Body of pancreas (tissue), 4 donors: Measurements from ENCODE around the gene HSF2. TPM values are rescaled to one million over a fixed set of nuclear protein-coding genes. Genes with fewer than 3 reads are reported as not detected.

ENCODE experiments used
- ATAC-seq: fragments of 150-250 bp; one replicate; pipeline ENCODE4 v1.9.1; 2016
- DNase-seq, 4 donors: peaks; one replicate each; pipeline ENCODE4 v3.0.0-alpha.2; 2019
- H3K27ac ChIP-seq, 4 donors: fragments of 200-600 bp; sonication (generic); 1 replicate in 3 of 4; 2 replicates in 1 of 4; pipeline versions ENCODE4 v1.5.1 to v1.6.1; 2016 to 2019; ENCODE audit warnings: mild to moderate bottlenecking in 1 of 4, mixed read lengths in 1 of 4, moderate library complexity in 1 of 4
- H3K27me3 ChIP-seq, 2 donors: fragments of 200-600 bp; sonication (generic); one replicate each; pipeline ENCODE4 v1.6.0; 2016; ENCODE audit warnings: mild to moderate bottlenecking in 1 of 2
- H3K36me3 ChIP-seq, 2 donors: fragments of 200-600 bp; sonication (generic); replicated peaks in 1 of 2; 2 replicates each; pipeline ENCODE4 v1.5.1; 2016; ENCODE audit warnings: low read depth in 2 of 2; ENCODE audit not compliant: insufficient read depth in 1 of 2
- H3K4me1 ChIP-seq: fragments of 200-600 bp; sonication (generic); one replicate; pipeline ENCODE4 v1.6.0; 2016
- H3K4me3 ChIP-seq, 2 donors: fragments of 200-600 bp; sonication (generic); 1 replicate in 1 of 2; 2 replicates in 1 of 2; pipeline ENCODE4 v1.5.1; 2016 to 2019
- H3K9me3 ChIP-seq, 3 donors: fragments of 200-600 bp; sonication (generic); 1 replicate in 2 of 3; 2 replicates in 1 of 3; pipeline ENCODE4 v1.5.1; 2016
- POLR2A ChIP-seq, 3 donors: fragments of 450-650 bp; IDR thresholded peaks; one replicate each; pipeline ENCODE4 v1.6.1; 2016; ENCODE audit warnings: antibody characterized with exemption in 3 of 3, mild to moderate bottlenecking in 2 of 3
- WGBS, 2 donors: methylation state at CpG; one replicate each; pipeline ENCODE4 v1.1.5; 2017; 5-methylcytosine and 5-hydroxymethylcytosine counted together
- intact Hi-C: fragments of 100-400 bp; cut with DNase I; formaldehyde crosslinking; loops from one replicate; pipeline ENCODE4 v1.15.1; 2023
- total RNA-seq, 2 donors: library from RNA; depleted of rRNA; stranded (reverse); fragments of >200 nt; gene quantifications; one replicate each; pipeline ENCODE4 v1.1.0, GENCODE V29; 2016
- TF ChIP-seq, protein P1 (sequence below), 7 experiments: fragments of 450-650 bp in 4 of 7; fragments of 200-600 bp in 3 of 7; sonication (generic) in 3 of 7; IDR thresholded peaks; one replicate each; pipeline ENCODE4 v1.5.1; 2016 to 2019; ENCODE audit warnings: antibody characterized with exemption in 7 of 7

The HSF2 gene
- total RNA-seq, 2 donors from 2014 or later: 3.3 to 7.8 TPM

DNA sequence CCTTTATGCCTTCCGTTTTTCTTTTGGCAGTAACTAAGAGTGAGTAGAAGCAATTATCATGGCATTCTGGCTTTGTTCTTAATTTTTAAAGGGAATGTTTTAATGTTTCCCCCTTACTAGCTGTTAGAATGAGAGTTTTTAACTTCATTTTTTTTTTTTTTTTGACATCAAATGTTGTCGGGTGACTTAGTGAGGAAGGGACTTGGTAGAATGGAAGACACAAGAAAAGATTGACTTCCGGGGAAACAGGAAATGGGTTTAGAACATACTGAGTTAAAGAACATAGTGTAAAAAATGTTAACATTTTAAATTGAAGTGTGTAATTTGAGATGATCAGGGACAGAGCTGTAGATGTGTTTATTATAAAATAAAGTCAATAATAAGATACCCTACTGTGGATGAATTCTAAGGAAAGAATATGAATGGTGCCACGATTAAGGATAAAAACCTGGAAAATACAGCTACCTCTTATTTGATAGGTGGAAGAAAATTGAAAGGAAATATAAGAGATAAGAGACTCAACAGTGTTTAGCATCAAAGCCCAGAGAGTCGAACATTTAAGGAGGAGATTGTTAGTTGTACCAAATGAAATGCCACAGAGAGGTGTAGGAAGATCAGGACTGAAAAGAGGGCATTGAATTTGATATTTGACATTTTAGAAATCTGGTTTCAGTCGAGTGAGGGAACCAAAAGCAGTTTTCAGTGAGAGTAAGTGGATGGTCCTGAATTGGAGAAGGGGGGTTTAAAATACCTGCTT is 9.4 kb downstream of the HSF2 start:
- Histone ChIP-seq H3K27me3 (no peaks in the 10 kb centered on the region), H3K27ac (no peak overlapping the region), H3K4me1 (no peaks in the 10 kb centered on the region), H3K36me3 (no peaks in the 10 kb centered on the region), H3K4me3 (no peak overlapping the region), H3K9me3 (no peaks in the 10 kb centered on the region)
- no peak for DNase-seq
- WGBS, 2 donors: 62 to 69% methylated on average over 6 of the region's 6 CpGs
- TF ChIP-seq, protein P1, sequence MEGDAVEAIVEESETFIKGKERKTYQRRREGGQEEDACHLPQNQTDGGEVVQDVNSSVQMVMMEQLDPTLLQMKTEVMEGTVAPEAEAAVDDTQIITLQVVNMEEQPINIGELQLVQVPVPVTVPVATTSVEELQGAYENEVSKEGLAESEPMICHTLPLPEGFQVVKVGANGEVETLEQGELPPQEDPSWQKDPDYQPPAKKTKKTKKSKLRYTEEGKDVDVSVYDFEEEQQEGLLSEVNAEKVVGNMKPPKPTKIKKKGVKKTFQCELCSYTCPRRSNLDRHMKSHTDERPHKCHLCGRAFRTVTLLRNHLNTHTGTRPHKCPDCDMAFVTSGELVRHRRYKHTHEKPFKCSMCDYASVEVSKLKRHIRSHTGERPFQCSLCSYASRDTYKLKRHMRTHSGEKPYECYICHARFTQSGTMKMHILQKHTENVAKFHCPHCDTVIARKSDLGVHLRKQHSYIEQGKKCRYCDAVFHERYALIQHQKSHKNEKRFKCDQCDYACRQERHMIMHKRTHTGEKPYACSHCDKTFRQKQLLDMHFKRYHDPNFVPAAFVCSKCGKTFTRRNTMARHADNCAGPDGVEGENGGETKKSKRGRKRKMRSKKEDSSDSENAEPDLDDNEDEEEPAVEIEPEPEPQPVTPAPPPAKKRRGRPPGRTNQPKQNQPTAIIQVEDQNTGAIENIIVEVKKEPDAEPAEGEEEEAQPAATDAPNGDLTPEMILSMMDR (IDR thresholded peaks at IDR 0.05): no peak
- intact Hi-C loops: no loop called here
- no peak for ATAC-seq

DNA sequence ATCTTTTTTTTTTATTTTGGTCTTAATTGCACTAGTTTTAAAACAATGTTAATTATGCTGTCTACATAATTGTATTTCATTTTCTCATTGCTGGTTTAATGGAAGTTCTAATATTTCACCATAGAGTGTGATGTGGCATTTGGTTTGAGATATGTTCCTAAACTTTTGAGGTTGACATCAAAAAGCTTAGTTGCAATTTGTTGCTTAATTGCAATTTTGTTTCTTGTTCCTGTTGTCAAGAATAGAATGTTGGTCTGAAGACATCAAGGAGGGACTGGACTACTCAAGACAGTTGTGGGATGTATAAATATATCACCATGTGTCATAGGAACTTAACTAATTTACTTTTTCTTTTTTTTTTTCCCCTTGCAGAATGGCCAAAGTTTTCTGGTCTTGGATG is 12.5 kb downstream of the HSF2 start:
- Histone ChIP-seq H3K36me3 (no peaks in the 10 kb centered on the region), H3K27ac (no peak overlapping the region), H3K4me1 (no peaks in the 10 kb centered on the region), H3K27me3 (no peaks in the 10 kb centered on the region), H3K4me3 (no peak overlapping the region), H3K9me3 (no peaks in the 10 kb centered on the region)
- DNase-seq: no peak
- no peak for ATAC-seq
- TF ChIP-seq, protein P1 (IDR thresholded peaks at IDR 0.05): no peak
- no peak for TF ChIP-seq POLR2A (IDR thresholded peaks at IDR 0.05)
- intact Hi-C loops: no loop called here

DNA sequence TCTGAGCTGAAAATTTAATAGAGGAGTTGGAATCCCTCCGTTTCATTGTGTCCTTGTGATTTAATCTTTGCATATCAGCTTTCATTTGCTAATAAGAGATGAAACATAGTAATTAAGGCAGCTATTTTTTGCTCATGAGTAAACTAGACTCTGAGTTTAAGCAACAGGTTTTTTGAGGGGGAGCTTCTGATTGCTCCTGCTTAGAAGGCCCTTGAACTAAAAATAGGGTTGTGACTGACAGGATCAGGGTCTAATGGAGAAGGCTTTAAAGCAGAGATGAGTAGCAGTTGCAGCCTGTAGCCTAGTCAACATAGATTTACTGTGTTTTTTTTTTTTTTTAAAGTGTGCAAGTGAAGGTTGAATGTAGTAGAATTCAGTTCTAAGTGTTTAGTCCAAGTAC is 17.4 kb downstream of the HSF2 start:
- no peak overlapping the region for H3K27ac ChIP-seq
- no peaks in the 10 kb centered on the region for H3K9me3 ChIP-seq
- intact Hi-C loops: no loop called here
- no peaks in the 10 kb centered on the region for H3K4me1 ChIP-seq
- H3K36me3 ChIP-seq: no peaks in the 10 kb centered on the region
- DNase-seq: no peak
- TF ChIP-seq POLR2A (IDR thresholded peaks at IDR 0.05): no peak
- TF ChIP-seq, protein P1 (IDR thresholded peaks at IDR 0.05): no peak
- no peak overlapping the region for H3K4me3 ChIP-seq
- ATAC-seq: no peak
- 43 to 57% methylated on average over 1 of the region's 1 CpG for WGBS, 2 donors
- no peaks in the 10 kb centered on the region for H3K27me3 ChIP-seq

DNA sequence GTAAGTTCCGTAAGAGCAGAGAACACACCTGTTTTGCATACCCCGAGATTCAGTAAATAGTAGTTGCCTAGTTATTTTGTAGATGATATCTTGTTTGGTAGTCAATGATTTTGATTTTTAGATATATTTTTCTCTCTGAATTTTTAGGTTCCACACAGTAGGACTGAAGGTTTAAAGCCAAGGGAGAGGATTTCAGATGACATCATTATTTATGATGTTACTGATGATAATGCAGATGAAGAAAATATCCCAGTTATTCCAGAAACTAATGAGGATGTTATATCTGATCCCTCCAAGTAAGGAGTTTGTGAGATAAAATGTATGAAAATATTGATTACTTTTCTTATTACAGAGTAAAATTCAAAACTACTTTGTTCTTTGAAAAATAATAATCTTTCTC is 22.6 kb downstream of the HSF2 start:
- H3K4me1 ChIP-seq: no peaks in the 10 kb centered on the region
- no peak overlapping the region for H3K4me3 ChIP-seq
- intact Hi-C loops: no loop called here
- H3K27me3 ChIP-seq: no peaks in the 10 kb centered on the region
- TF ChIP-seq POLR2A (IDR thresholded peaks at IDR 0.05): no peak
- TF ChIP-seq, protein P1 (IDR thresholded peaks at IDR 0.05): no peak
- 87 to 97% methylated on average over 2 of the region's 2 CpGs for WGBS, 2 donors
- H3K27ac ChIP-seq: no peak overlapping the region
- ATAC-seq (no peak), DNase-seq (no peak)
- peaks cover 0 to 3% of the 10 kb centered on the region in 2 donors for H3K36me3 ChIP-seq
- H3K9me3 ChIP-seq: no peaks in the 10 kb centered on the region

DNA sequence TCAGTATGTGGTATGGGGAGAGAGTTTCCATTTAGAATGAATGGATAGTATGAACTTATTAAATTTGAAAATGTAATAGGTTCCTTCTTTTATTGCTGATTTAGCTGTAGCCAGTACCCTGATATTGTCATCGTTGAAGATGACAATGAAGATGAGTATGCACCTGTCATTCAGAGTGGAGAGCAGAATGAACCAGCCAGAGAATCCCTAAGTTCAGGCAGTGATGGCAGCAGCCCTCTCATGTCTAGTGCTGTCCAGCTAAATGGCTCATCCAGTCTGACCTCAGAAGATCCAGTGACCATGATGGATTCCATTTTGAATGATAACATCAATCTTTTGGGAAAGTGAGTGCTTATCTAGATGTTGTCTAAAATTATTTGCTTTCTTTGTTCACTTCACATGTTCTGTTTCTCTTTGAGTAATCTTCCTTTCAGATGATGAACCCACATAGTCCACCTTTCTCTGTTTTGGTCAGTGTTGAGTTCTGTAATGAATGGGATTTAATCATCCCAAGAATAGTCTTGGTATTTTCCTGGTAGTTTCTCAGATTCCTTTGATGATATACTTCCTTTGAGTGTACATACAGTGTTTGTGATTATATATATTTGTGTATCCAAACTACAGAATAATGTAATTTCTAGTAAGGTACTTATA is 23.3 kb downstream of the HSF2 start:
- H3K4me1 ChIP-seq: no peaks in the 10 kb centered on the region
- ATAC-seq (no peak), DNase-seq (no peak)
- TF ChIP-seq, protein P1 (IDR thresholded peaks at IDR 0.05): no peak
- no peak for TF ChIP-seq POLR2A (IDR thresholded peaks at IDR 0.05)
- H3K36me3 ChIP-seq: peaks cover 0 to 3% of the 10 kb centered on the region in 2 donors
- no peaks in the 10 kb centered on the region for H3K27me3 ChIP-seq
- H3K4me3 ChIP-seq: no peak overlapping the region
- no peak overlapping the region for H3K27ac ChIP-seq
- no peaks in the 10 kb centered on the region for H3K9me3 ChIP-seq
- intact Hi-C loops: no loop called here
- 91 to 100% methylated on average over 1 of the region's 1 CpG for WGBS, 2 donors
